ENCODE measurements around the gene ENTHD1.

ENTHD1 gene

DNA sequence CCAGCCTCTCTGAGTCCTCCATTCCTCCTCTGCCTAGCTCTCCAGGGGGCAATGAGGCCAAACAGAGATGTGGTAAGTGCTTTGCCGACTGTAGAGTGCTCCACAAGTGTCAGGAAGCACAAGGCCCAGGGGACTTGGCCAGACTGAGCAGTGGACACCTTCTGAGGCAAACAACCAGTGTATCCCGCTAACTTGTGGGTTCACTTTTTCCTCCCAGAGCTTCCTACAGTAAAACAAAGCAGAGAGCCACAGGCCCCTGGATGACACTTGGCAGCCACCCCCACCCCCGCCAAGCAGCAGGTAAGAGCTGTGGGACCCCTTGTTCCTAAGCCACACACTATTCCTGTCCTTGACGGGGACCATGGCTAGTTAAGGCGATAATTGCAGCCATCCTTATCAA lies 162.1 kb downstream of the ENTHD1 start:
- peak; percentile 15 for DNase-seq (ENCODE audit: low spot score)

DNA sequence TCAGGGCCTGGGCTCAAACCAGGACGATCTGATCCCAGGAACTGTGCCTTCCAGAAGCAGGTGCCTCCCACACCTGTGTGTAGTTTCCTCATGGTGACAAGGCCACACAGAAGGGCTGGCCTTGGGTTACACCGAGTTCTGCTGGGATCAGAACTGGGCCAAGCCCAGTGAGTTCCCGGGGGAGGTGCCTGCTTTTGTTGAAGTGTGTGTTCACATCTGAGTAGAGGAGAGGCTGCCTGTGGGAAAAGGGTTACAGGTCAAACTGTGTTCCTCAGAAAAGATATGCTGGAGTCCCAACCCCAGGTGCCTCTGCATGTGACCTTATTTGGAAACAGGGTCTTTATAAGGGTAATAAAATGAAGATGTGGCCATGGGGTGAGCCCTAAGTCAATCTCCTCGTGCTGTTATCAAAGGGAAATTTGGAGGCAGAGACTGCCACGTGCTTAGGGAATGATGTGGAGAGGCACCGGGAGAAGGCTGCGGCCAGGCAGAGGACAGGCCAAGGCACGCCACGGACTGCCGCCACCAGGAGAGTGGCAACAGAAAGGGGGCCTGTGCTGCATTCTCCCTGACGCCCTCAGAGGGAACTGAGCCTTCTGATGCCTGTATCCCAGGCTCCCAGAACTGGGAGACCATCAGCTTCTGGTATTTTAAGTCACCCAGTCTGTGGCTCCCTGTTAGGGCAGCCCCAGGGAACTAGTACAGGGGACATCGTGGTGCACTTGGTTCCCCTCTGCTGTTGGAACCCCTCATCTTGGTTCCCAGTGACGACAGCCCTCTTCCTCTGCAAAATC lies 164.2 kb downstream of the ENTHD1 start:
- no peak for DNase-seq (ENCODE audit: low spot score)

DNA sequence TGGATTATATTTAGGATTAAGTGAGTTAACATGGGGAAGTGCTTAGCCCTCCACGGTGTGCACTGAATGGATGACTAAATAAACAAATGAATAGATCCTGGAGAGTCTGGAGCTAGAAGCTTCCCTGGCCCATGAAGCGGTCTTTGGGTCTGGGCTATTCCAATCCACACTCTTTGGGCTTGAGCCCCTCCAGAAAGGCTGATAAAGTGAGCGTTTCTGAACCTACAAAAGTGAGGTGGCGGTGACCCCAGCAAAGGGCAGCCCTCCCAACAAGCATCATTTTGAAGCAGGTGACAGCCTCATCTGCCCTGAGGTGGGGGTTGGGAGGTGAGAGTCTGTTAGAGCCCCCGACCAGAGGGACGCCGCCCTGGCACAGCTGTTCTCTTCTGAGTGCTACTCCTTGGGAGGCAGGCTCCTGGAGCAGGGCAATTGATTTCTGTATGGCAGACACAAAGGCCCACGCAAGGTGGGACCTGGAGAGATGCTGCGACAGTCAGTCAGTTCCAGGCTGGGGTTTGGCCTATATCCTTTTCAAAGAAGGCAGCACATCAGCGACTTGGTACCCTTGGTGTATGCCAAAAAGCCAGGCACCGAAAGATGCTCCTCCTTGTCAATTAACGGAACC lies 165.2 kb downstream of the ENTHD1 start:
- peak; percentile 11 for DNase-seq (ENCODE audit: low spot score)

DNA sequence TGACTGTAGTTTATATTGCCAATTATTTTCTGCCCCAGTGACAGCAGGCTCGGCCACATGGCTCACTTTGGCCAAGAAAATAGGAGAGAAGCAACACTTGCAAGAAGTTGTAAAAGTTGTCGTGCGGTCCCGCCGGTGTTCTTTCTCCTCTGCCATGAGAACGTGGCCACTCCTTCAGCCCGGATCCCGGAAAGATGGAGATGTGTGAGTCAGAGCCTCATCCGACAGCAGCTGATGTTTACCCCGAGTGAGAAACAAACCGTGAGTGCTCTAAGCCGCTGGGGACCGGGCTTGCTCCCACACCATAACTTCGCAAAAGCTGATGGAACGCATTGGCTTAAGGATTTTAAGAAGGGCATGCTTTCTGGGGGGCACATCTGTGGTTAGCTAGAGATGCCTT lies 166.0 kb downstream of the ENTHD1 start:
- peak; percentile 24 for DNase-seq (ENCODE audit: low spot score)

DNA sequence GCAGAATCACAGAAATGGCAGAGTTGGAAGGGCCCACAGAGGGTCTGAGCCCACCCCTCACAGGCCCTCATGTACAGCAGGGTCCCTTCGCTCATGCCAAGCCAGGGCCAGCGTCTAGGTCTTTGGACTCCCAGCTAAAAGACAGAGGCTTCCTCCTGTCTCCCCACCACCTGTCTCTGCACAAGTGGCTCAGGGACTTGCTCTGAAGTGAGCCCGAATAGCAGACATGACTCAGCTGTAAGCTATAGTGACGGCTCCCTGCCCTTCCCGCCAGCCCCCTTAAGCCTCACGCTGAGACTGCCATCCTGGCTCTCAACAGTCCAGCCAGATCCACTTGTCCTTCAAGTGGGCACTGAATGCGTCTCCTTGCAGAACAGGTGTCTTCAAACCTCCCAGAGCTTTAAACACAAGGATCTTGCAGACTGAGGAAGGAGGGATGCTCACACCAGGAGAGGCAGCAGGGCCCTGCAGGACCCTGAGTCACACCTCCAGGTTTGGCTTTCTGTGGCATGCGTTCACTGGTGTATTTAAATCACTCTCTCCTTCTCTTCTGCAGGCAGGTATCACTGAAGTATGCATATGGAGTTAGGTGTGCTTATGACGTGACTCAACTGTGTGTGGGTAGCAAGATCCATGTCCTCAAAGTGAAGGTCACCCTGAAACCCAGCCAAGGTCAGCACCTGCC lies 168.1 kb downstream of the ENTHD1 start:
- DNase-seq (ENCODE audit: low spot score) = peak; percentile 15

DNA sequence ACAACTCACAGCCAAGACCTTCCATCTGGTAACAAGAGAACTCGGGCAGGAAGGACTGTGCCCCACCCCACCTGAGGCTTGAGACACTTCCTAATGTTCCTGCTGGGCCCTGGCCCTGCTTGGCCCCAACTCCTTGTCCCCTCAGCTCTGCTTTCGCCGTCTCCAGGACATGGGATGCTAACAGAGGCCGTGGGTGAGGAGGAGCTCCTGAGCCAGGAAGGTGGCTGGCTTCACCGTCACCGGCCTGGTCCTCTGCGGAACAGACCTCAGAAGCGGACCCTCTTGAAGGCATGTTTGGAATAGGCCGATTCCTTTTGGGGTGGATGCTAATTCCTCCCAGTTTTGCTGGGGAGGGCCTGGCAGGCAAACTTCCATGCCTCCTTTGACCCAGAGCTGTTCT lies 168.7 kb downstream of the ENTHD1 start:
- no peak for DNase-seq (ENCODE audit: low spot score)

DNA sequence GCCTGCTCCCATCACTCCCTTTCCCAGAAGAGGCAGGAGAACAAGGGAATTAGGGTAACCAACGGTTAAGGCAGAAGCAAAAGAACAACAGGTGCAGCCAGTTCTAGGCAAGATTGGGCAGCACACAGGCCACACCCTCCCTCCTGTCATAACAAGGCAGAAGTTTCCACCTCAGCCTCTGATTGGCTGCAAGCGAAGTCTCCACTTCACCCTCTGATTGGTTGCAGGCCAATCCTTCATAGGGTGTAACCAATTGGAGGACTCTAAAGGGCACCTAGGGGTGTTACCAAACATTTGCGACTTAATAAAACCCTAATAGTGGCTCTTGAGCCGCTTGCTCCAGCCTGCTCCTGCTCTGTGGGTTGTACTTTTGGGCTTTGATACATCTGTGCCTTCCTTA lies 169.2 kb downstream of the ENTHD1 start:
- no peak for DNase-seq (ENCODE audit: low spot score)

DNA sequence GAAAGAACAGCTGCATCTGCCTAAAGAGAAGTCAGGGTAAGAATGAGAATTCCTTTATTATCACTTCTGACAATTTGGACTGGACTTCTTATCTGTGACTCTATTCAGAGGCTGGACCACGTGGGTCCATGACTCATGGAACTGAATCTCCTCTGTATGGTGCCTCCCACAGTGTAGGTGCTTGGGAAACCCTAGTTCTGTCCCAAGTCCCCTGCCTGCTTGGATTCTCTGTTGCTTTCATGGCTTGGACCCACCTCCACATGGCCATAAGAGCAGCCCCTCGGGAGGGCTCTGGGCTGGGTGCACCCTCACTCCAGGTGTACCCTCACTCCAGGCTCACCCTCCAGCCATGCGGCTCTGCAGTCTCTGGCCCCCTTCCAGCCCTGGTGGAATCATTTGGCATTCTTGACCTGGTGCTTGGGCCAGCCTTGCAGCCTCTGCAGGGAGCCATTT lies 169.6 kb downstream of the ENTHD1 start:
- DNase-seq (ENCODE audit: low spot score) = no peak

DNA sequence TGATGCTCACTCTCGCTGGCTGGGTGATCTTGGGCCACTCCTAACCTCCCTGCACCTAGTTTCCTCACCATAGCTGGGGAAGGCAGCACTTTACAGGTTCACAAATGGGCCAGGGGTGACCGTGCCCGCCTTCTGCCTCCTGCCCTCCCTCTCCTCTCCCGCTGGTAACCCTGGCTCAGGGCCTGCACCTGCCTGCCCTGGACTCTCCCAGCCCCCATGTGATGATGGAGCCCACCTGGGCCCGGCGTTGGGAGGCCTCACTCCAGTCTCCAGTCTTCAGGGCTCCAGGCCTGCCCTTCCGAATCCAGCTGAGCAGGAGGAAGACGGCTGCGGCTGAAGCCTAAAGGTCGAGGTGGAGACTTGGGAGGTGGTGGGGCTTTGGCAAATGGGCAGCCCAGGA lies 170.1 kb downstream of the ENTHD1 start:
- no peak for DNase-seq (ENCODE audit: low spot score)

DNA sequence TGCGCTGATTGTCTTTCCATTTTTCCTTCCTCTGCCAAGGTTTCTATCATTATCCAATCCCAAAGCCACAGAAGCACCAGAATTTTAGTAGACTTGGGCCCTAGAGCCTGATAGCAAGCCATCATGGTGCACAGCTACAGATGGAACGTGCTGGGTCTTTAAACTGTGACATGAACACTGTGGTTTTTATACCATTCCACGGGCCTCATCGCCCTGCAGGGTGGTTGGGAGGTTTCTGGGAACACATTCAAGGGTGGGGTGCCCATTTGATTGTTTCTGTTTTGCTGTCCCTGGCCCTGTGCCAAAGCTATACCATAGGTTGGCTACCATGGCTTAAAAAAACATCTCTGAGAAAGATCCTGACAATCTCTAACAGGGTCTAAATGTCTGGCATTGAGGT lies 171.1 kb downstream of the ENTHD1 start:
- no peak for DNase-seq (ENCODE audit: low spot score)

DNA sequence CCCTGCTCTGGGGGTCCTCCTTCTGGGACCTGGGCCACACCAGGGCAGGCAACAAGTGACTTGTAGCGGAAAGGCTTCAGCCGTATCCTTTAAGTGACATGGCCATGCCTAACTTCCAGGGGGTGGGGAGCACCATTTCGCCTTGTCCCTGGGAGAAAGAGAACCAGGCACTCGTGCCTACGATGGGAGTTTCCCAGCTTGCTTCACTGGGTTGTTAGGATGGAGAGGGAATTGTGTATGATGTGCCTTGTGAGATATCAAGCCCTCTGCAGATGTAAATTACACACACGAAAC lies 171.6 kb downstream of the ENTHD1 start:
- no peak for DNase-seq (ENCODE audit: low spot score)

DNA sequence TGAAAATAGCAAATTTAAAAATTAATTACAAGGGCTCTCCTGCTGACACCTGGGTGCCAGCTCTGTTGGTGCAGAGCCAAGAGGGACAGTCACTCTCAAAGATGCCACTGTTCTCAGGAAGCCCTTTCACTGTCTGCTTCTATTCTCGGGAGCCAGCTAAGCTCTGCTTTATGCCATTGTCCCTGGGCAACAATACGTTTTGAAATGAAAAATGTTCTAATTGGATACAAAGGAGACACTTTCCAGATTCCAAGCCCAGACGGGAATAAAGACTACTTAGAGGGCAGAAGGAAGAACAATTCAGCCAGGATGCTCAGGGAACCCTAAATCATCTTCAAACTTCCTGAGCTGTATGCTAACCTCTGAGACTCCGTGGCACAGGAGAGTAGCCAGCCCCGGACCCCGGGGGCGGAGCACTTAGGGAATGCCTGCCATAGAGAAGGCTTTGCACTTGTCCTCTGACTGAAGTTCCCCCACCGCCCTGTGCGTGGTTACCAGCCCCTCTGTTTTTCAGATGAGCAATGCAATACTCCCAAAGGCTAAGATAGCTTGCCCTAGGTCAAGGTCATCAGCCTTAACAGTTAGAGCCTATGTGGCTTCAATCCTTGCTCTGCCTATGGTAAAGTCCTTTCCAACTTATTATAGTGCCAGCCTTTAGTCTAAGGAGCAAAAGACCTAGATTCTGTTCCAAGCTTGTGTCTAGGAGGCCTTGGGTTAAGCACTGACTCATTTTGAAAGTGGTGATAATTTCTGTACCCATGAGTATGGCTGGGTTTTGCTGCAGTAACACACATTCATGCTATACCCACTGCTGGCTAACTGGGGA lies 172.1 kb downstream of the ENTHD1 start:
- peak; percentile 32 for DNase-seq (ENCODE audit: low spot score)

DNA sequence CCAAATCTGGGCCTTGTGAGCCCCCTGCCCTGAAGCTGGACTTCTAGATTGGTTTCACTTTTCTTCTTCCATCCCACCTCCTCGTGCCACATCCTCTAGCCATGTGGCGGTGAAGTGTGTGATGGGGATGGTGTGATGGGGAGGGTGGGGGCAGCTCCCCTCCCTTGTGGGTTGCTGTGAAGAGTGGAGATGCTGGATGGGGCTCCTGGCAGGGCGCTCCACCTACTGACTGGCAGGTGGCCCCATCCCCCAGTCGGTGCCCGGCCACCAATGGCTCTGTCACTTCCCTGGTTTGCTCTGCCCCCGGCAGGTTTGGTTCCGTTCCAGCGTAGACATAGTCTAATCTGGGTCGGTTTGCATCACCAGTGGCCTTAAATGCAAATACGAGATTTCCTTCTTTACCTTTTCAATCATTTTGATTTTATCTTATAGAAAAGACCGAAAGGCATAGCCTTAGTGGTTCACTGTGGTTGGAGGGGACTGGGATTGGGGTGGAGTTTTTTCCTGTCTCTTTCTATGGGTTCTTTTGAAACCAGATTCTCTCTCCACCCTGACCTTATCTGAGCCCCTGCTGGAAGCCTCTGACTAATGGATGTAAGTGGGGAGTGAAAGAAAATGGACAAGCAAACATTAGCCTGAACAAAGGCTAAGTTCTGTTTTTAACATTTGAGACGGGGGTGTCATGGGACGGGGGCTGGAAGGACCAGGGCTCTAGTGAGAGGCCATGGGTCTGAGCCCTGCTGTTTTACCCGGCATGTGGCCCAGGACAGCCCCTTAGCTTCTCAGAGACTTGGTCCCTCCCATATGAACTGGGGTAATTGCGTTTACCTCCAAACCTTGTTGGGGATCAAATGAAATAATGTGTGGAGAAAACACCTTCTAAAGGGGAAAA lies 173.8 kb downstream of the ENTHD1 start:
- no peak for DNase-seq (ENCODE audit: low spot score)

DNA sequence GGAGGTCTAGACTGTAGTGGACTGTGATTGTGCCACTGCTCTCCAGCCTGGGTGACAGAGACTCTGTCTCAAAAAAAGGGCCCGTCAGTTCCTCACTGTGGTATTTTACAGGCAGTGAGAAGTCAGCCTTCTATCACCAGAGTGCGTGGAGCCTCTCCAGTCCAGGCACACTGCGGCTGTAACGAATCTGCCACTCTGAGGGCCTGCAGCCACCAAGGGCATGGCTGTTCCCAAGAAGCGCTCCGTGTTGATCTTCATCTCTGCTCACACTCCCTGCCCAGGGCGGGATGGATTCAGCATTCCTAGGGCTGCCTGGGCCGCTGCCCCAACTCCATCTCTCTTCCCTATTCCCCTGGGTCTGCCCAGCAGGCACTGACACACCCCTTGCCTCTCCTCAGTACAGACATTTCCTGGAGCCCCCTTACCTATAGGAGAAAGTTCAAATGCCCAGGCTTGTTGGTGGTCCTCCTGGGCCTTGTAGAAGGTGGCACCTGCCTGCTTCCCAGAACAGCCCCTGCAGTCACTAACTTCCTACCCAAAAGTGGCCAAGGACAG lies 174.6 kb downstream of the ENTHD1 start:
- DNase-seq (ENCODE audit: low spot score) = peak; percentile 20

DNA sequence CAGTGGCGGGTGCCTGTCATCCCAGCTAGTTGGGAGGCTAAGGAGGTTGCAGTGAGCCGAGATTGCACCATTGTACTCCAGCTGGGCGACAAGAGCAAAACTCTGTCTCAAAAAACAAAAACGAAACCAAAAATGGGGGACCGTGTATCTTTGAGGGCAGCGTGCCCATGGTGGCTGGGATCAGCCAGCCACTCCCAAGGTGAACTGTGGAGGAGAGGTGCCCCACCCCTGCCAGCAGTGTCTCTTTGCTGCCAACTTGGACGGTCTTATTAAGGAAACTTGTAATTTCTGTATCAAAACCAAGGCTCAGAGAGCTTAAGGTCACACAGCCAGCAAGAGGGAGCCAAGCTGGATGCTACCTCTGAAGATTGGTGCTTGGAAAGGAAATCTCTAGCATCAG lies 175.4 kb downstream of the ENTHD1 start:
- no peak for DNase-seq (ENCODE audit: low spot score)

DNA sequence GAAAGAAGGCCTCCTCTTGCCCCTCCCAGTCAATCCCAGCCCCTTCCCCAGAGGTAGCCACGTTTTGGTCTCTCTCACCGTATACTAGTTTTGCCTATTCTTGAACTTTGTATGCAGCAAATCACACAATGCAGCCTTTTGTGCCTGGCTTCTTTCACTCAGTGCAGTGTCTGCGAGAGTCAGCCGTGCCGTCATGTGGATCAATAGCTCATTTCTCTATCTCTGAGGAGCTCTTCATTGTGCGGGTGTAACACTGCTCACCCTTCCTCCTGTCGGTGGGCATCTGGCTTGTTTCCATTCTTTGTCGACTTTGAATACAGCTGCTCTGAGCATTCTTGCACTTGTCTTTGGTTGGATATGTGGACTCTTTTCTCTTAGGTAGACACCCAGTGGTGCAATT lies 176.5 kb downstream of the ENTHD1 start:
- DNase-seq (ENCODE audit: low spot score) = no peak

DNA sequence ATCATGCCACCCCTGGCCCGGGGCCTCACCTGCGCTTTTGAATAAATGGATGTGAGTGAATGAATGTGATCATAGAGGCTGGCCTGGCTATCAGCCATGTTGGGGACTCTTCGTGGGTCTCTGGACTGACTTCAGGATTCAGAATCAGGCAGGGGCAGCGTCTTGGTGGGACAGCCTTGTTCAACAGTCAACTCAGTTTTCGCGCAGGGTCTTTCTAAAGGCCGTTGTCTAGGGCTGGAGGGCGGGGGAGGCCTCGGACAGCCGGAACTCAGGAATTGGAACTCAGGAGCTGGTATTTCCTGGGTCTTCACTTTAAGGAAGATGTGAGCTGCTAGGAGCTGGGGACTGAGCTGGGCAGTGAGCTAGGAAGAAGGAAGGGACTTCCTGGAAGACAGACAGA lies 177.0 kb downstream of the ENTHD1 start:
- no peak for DNase-seq (ENCODE audit: low spot score)

DNA sequence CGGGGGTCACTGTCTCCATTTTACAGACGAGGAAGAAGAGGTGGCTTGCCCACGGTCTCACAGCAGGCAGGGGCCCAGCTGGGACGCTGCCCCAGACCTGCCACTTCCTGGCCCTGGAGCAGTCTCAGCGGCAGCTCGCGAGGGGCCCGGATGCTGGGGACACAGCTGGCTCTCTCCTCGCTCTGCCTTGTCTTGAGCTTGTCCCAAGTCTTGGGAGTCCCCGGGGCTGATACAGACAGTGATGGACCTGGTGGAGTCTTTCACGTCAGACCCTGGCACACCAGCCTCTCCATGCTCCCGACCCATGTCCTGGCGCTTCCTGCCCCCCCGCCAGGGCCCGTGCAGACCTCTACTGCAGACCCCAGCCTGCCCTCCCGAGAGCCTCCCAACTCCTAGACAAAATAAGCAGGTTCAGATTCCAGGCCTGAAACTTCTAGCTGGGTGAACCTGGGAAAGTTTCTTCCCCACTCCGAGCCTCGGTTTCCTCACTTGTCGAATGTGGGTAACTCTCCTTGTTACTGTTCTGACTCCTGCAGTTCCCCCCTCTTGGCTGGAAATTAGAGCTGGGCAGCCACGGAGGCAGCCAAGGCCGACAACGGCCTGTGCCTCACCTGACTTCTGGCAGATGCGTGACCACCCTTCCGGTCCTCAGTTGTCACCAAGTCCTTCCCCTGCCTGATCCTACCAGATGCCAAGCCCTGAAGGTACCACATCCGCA lies 177.6 kb downstream of the ENTHD1 start:
- no peak for DNase-seq (ENCODE audit: low spot score)

DNA sequence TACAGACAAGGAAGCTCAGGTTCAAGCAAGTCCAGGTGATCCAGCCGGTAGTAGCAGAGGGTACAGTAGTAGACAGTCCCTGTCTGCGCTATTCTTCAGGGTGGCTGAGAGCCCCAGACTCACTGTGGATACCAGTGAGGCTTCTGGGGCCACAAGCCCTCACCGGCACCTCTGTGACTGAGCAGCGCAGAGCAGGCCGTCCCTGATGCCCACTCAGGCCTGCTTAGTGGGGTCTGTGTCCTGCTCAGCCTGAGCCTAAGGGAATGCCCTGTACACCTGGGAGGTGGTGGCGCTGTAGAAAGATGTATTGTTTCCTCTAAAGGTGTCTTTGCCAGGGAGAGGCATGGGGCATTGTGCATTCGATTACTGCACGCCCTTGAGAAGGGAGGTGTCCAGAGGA lies 179.2 kb downstream of the ENTHD1 start:
- no peak for DNase-seq (ENCODE audit: low spot score)

DNA sequence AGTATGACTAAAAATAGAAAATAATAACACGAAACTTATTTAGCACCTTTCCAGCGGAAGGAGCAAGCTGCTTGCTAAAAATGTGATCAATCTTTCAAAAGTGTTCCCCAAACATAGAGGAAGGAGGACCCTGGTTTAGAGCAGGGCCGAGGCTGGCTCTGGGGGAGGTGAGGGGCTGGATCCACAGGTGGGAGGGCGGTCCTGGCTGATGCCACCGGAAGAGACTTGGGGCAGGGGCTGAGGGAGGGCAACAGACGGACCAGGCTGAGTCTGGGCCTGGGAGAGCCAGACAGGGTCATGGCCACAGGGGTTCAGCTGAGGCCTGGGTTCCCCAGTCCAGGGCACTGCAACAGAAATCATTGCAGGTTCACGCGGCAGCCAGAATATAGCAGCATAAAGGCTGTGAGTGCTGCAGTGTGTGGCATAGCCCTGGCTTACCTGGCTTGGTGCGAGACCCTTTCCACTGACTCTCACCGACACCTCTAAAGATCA lies 179.7 kb downstream of the ENTHD1 start:
- no peak for DNase-seq (ENCODE audit: low spot score)
